Activated T-helper 1 cell treated with Interleukin-2 at 50 U/mL for 16 hours (primary cell): ENCODE measurements around the gene SIVA1.
A peak's percentile ranks its signal among the peaks of the same experiment; 100 is the strongest.
"Not testable (repeated sequence)": the region's sequence is repeated elsewhere in the genome, so short reads cannot be mapped to it uniquely, and the experiment has no call there.

ENCODE experiments used
- DNase-seq: peaks from one replicate; pipeline ENCODE4 v3.0.0-alpha.2; 2020; ENCODE audit warnings: low read depth

Gene SIVA1

DNA sequence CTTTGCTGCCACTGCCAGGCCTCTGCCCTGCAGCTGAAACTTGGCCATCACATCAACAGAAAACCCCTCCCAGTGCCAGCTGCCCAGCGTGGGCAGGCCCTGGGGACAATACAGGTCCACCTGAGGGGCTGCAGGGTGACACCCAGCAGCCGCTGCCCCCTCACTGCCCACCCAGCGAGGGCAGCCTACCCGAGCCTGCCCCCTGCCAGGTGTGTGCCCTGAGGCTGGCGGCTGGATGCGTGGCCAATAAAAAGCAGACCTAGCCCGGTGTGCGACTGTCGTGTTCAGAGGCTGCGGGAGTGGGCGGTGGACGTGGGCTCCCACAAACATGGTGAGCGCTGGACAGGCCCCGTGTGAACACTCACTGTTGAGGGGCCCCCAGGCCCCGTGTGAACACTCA, 33.6 kb upstream of the SIVA1 start:
- DNase-seq = no peak

DNA sequence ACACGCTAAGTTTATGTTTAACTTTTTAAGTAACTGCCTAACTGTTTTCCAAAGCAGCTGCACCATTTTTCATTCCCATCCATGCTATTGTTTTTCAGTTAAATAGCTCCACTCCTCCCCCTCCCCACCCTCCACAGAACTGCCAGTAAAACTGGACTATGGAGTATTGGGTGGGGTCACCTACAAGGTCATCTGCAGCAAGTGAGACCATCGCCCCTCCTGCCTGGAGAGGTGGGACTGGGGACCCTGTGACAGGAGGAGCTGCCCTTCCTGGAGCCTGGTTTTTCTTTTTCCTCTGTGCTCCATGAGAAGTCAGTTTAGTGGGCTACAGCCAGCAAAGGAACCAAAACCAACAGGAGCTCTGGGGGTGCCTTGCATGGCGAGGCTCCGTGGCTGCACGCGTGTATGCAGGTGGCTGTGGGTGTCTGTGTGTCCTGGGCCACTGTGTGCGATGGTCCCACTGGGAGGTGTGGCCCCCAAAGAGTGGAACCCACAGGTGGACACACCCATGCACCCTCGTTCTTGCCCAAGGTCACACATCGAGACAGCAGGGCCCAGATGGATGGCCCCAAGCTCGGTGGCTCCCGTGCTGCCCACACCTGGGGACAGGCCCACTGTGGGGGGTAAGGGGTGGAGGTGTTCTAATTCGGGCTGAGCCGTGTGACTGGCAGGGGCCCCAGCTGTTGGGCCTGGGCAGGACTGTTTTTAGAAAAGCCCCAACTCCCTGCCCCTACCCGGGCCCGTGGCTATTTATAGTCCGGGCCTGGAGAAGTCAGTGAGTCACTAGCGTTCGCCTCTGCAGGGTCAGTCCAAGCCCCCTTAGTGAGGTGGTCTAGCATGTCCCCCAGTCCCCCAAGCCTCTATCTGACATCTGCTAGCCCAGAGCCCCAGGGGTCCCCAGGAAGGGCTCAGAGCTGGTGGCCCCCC, 31.2 kb upstream of the SIVA1 start:
- DNase-seq = no peak

DNA sequence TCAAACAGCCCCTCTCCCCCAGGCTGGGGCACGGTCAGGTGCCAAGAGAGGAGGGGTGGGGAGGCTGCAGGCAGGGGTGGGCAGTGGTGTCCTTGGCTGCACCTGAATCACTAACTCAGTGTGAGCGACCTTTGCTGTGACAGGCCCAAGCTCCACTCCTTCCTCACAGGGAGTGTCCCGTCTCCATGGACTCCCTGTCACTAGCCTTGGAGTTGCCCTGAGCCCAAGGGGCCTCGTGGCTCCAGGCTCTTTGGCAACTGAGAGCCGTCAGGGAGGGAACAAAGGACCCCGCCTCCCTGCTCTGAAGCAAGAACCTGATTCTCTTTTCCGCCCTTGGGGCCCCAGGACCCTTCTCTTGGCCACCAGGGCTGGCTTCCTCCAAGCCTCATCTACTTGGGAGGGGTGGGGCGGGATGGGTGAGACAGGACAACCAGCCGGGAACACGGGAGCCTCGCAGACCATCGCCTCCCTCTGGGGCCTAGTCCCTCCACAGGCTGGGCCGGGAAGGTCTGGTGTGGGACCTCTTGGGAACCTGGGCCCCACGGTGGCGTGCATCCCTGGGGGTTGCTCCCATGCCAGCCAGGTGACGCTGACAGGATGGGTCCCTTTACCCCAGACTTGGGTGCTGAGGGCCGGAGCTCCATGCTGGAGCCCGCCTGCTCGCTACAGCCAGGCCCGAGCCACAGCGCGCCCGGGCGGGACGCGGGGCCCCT, 29.9 kb upstream of the SIVA1 start:
- DNase-seq = no peak

DNA sequence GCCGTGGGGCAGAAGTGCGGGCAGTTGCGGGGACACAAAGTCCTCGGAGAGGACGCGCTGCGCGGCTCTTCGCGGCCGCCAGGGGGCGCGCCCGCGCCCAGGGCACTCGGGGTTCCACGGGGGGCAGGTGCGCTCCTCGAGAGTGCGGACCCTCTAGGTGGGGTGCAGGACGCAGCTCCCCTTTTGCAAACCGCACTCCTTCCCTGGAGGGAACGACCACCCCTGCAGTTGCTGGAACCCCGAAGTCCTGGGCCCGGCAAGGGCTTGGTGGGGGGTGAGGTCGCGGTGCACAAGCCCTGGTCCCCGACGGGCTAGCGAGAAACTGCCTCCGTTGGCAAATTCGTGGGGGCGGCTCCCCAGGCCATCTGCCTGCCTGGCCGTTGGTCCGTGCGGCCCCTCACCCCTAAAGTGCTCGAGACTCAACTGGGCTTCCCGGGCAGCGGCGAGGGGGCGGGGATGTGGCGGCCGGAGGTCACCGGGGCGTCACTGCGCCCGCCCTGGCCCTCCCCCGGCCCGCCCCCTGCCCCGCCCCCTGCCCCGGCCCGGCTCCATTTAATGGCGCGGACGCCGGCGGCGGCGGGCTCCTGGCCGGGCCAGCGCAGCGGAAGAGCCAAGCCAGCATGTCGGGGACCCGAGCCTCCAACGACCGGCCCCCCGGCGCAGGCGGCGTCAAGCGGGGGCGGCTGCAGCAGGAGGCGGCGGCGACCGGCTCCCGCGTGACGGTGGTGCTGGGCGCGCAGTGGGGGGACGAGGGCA, 29.1 kb upstream of the SIVA1 start, which contains the start of gene ADSS1:
Gene ADSS1 (plus strand): TSS at position 579 of the 756 bp plus-strand sequence. CDS start 42 bp downstream, at position 621.
- DNase-seq = peak; percentile 40

DNA sequence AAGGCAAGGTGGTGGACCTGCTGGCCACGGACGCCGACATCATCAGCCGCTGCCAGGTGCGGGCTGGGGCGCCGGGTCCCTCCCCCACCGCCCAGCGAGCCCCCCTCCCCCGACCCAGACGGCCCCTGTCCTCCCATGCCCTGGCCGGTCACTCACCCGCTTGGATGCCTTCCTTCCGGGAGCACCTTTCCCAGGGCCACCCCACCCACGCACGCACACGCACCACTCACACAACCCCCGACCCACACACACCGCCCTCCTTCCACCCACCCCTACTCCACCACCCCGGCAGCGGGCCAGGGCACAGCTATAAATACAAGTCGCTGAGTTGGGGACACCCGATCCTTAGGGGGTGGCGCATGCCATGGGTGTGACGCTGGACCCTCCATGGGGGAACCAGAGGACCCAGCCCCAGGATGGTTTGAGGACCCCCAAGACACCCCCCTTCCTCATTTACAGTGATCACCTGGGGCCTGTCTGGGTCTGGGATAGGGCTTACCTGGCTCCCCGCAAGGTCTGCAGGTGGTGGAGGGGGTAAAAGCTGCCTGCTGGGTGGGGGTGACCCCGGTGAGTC, 28.5 kb upstream of the SIVA1 start:
- DNase-seq = no peak

DNA sequence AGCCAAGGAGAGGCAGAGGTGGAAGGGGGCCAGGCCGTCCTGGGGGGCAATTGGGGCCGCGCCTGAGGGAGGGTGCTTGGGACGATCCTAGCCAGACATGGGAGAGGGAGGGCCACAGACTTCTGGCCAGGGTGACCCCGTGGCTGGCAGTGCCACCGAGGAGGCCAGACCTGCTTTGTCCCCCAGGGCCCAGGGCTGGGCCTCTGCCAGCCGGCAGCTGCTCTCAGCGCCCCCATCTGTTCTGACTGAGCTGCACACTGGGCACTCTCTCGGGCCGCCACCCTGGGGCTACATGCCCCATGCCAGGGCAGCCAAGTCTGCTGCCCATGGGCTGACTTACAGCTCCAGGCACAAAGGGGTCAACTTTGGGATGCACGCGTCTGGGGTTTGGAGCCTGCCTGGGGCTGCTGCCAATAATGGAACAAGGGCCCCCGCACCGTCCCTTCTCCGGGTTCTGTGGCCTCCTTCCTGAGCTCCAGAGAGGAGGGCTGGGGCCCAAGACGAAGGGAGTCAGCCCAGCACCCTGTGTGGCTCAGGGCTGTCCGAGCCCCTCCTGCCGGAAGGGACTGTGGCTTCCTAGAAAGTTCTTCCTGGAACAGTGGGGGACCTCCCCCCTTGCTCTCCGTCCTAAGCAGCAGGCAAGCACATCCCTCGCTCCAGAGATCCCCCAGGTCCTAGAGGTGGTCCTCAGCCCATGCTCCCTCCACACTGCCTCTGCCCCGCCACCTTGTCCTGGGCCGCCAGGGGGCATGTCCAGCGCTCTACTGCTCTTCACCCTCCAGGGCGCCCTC, 27.8 kb upstream of the SIVA1 start:
- no peak for DNase-seq

DNA sequence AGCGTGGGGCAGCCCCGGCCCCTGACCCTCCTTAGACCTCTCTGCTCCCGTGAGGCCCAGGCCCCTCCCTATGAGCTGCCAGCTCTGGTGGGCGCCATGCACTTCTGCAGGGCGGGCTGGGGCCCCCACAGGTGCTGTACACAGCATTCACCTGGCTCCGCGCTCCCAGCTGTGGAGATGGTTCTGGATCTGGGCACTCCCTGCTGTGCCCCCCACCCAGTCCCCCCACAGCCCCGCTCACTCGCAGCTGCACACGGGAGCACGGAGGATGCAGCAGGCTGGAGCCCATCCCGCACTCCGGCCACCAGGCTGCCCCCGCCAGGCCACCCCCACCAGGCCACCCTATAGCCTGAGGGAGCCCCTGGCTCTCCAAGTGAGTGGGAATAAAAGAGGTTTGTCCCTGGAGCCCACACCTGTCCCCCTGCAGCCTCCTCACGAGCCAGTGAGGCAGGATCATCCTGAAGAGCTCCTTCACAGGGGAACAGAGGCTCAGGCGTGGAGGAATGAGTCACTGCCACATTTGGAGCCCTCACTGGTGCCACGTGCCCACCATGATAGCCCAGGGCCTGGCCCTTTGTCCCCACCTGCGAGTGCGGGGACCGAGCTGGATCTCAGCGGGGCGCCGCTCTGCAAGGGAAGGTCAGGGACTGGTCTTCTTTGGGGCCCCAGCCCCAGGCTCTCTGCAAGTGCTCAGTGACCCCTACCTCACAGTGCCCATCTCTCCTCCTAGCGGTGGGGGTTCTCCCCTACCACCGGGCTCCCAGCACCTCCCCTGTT, 27.0 kb upstream of the SIVA1 start:
- no peak for DNase-seq

DNA sequence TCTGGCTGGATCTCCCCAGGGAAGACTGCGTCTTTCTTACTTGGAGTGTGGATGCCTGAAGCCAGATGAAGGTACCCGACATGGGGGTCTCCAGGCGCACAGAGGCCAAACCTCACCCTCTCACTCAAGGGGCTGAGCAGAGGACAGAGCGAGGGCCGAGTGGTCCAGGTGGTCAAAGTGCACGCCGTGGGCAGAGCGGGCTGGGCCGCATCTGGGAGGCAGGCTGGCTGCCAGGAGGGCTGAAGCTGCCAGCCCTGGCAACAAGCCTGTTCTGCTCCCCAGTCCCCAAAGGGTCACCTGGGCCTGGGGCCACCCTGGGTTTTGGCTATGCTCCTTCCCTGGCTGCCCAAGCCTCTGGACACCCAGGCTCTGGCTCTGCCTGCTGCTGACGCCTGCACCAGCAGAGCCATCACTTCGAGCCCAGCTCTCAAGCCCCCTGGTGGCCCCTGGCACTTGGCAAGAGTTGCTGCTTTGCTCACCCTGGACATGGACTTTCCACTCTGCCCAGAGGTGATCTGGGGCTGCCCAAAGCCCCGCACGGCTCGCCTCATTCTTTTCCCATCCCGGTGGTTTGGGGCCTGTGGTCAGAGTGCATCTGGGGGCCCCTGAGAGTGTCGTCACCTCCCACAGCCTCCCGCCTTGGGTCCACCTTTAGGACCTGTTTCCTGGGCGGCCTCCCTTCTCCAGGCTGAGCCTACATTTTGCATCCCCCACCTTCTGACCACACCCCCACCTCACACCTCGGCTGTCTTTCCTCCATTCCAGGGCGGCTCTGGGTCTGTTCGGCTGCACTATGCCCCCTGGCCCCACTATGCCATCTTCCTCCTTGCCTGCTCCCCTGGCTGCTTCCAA, 26.1 kb upstream of the SIVA1 start:
- no peak for DNase-seq

DNA sequence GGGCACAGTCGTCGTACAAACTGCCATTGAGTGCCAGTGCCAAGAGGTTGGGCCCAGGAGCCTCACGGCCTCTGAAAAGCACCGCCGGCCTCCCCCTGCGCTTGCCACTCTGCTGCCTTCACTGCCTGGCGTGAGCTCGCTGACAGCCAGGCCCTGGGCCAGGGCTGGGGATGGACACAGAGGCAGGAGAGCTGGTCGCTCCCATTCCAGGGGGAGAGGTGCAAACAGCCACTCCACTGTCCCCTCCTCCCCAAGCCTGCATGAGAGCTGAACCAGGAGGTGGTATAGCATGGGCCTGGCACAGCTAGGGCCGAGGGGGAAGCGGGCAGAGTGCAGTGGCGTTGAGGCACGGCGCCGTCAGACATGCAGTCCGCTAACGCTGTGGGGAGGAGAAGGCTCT, 24.3 kb upstream of the SIVA1 start:
- no peak for DNase-seq

DNA sequence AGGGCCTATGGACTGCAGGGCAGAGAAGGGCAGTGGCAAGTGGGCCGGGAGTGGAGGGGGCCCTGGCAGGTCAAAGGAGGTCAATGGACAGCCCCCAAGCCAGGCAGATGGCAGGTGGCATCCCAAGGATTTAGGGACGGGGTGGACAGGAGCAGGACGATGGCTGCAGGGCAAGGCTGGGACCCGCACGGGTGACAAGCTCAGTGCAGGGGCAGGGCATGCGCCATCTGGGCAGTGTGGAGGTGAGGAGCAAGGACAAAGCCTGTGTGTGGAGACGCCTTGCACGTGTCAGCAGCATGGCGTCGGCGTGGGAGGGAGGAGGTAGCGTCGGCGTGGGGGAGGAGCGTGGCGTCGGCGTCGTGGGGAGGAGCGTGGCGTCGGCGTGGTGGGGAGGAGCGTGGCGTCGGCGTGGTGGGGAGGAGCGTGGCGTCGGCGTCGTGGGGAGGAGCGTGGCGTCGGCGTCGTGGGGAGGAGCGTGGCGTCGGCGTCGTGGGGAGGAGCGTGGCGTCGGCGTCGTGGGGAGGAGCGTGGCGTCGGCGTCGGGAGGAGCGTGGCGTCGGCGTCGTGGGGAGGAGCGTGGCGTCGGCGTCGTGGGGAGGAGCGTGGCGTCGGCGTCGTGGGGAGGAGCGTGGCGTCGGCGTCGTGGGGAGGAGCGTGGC, 23.6 kb upstream of the SIVA1 start:
- not testable (repeated sequence) for DNase-seq

DNA sequence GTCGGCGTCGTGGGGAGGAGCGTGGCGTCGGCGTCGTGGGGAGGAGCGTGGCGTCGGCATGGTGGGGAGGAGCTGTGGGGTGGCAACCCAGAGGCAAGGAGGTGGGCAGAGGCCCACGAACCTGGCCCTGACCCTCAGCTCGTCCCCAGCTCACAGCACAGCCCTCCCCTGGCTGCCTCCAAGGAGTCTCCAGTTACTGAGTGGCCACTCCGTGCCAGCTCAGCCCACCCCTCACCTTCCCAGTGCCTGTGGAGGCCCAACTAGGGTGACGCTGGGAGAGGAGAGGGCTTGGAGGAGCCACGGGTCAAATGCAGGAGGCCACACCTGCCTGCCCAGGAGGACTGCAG, 23.1 kb upstream of the SIVA1 start:
- DNase-seq = no peak

DNA sequence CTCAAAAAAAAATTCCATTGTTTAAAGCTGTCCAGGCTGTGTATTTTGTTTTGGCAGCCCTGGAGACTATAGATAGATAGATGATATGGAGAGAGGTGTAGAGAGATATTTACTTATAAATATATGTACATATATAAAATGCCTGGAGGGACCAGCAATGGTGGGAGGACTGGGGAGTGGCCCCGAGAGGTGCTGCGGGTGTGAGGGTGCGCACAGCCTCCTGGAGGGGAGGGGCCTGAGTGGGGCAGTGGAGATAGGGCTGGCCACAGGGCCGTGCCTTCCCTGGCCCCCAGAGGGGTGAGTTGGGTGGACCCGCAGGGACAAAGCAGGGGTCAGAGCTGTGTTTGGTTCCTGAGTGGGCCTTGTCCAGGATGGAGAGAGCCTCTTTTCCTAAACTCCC, 22.5 kb upstream of the SIVA1 start:
- DNase-seq = no peak

DNA sequence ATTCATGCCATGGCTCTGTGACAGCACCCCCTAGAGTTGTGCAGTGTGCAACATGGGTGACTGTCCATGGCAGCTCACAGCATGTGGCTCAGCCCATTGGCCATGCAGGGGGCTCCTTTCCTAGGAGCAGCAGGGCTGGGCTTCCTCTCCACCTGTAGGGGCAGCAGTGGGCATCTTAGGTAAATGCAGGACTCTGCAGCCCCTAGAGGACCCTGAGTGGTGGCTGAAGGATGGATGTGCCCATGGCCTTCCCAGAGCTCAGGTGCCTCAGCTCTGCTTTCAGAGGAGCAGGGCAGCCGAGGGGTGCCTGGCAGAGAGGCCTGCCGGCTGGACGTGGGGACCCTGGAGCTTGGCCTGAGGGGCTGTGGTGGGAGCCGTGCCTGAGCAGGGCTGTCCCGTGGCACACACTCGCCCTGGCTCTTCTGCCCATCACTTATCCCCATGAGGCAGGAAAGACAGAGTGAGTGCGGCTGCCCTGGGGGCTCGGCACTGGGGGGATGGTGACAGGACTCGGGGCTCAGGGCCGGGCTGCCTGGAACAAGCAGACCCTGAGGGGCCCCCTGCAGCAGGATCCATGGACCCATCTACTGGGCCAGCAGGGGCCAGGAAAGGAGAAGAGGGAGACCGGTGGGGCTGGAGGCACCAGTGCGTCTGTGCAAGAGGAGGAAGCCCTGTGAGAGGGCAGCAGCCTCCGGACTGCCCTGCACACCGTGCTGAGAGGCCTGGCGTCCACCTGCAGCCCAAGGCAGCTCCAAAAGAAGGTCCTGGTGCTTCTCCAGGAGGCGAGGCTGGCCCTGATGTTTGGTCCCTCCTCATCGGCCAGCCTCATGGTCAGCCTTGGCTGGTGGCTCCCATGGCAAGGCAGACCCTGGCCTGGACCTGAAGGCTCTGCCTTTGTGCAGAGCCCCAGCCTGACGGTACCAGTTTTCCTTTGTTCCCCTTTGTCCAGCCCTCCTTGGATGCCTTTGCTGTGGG, 21.3 kb upstream of the SIVA1 start:
- no peak for DNase-seq

DNA sequence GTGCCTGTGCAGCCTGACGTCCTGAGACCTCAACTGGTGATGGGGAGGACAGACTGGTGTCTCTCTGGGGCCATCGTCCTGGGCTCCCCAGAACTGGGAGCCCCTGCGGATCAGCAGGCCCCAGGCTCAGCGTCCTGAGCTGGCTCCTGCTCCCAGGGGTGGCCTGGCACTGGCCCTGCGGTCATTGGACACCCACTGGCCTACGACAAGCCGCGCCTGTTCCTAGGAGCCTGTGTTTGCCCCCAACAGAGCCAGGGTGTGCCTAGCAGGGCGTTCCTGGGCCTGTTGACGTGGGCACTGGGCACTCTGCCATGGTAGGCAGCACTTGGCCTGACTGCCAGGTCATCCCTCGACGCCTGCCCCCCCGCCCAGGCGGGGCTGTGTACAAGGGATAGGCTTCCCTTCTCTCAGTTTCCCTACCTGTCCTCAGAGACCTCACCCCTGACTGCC, 20.6 kb upstream of the SIVA1 start:
- DNase-seq = no peak

DNA sequence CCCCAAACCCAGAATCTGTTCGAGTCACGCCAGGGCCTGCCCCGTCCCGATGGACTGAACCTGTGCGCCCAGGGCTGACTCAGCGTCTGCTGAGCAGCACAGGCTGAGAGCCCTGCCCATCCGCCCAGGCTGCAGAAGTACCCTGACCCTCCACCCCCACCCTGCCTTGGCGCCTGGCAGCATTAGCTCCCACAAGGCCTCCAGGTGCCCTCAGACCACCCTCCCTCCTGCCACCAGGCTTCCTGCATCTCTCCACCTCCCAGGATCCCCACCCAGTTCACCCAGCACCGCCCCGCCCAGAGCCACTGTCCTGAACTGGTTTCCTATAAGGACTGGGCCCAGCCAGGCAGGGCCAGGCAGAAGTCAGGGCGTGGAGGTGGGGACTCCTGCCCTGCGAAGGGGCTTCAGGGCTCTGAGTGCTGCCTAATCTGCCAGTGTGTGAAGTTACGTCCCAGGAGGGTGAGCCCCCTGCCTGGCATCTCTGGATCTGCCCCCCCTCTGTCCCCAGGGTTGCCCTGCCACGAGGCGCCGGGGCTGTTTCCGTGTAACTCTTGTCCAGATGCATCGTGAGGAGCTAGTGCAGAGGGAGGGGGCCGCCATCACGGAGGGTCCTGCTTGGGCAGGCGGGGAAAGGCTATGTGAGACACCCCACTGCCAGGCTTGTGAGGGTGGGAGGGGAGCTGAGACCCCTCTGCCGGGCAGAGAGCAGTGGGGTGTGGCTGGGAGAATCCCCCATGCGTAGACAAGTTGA, 19.8 kb upstream of the SIVA1 start:
- no peak for DNase-seq

DNA sequence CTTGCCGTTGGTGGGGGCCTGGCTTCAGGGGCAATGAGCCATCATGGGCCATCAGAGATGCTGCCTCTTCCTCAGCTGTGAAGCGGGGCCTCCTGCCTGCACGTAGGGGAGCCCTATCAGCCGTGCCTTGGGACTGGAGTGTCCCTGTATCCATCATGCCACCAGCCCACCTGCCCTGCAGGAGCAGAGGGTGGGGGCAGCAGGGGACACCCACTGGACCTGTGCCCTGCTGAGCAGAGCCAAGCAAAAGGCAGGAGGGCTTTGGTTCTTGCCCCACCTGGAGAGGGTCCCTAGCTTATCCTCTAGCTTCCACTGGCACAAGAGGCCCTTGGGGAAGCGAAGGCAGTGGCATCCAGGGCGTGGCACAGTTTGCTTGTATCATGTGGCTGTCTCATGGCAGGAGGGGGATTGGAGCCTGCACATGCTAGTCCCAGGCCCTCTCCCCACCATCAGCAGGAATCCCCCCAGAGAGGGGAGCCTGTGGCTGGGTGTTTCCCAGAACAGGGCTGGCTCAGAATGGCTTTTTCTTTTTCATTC, 18.8 kb upstream of the SIVA1 start:
- DNase-seq = no peak

DNA sequence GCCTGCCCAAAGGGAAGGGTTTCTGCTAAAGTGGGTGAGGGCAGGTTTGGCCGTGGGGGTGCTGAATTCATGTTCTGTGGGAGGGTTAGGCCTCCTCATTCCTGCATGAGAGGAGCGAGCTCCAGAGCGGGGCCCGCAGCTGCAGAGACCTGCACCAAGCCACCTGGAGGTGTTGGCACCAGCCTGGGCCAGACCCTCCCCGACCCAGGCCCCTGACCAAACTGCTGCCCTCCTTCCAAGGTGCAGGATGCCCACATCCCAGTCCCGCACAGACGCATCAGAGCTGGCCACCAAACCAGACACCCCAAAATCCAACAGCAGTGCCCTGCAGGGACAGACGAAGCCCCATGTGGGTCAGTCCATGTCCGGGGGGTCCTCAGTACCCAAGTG, 18.4 kb upstream of the SIVA1 start:
- DNase-seq = no peak
